GM23248 (cell line): ENCODE measurements around the gene AK8.

Experiments
- EZH2 ChIP-seq: fragments of 200-600 bp; sonication (generic); IDR thresholded peaks from 2 replicates; pipeline ENCODE4 v1.6.1; 2018; ENCODE audit warnings: antibody characterized with exemption, mild to moderate bottlenecking; ENCODE audit not compliant: insufficient read depth, poor library complexity, severe bottlenecking
- EZH2phosphoT487 ChIP-seq: fragments of 200-600 bp; sonication (generic); IDR thresholded peaks from 2 replicates; pipeline ENCODE4 v1.6.1; 2018; ENCODE audit warnings: antibody characterized with exemption, moderate library complexity, mild to moderate bottlenecking, low read depth; ENCODE audit not compliant: insufficient read depth

DNA sequence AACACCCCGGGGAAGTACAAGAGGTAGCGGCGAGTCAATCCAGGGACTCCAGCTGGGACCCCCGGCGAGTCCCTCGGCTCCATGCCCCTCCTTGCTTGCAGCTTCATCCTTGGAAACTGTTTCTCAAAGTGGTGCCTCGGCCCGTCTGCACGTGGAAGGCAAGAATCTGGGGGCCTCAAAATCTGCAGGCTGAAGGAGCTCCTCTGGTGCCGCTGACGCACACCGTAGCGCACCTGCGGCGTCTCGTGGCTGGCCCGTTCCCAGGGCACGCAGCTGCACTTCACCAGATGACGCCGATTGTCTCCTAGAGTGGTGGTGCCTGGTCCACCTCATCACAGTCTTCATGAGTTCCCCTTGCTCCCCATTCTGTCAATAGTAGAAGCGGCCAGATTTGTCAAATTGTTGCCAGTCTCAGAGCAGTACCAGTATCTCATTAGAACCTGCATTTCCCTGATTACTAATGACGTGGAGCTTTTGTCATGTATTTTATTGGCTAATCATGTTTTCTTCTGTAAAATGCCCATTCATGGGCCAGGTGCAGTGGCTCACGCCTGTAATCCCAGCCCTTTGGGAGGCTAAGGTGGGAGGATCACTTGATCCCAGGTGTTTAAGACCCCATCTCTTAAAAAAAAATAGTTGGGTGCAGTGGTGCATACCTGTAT, 169.2 kb downstream of the AK8 start:
- TF ChIP-seq EZH2: no peak
- no peak for TF ChIP-seq EZH2phosphoT487
